Measurements from ENCODE around the gene VPS37C.

- no peak for TF ChIP-seq CTCF (IDR thresholded peaks at IDR 0.05)
- no peak for TF ChIP-seq POLR2A (IDR thresholded peaks at IDR 0.05)
Measured at GRCh38 chr11:61162092-61162941, 1.1 kb upstream of the VPS37C start.

Data from body of pancreas (tissue), 4 donors.